ENCODE results near the gene TBC1D19.

DNA sequence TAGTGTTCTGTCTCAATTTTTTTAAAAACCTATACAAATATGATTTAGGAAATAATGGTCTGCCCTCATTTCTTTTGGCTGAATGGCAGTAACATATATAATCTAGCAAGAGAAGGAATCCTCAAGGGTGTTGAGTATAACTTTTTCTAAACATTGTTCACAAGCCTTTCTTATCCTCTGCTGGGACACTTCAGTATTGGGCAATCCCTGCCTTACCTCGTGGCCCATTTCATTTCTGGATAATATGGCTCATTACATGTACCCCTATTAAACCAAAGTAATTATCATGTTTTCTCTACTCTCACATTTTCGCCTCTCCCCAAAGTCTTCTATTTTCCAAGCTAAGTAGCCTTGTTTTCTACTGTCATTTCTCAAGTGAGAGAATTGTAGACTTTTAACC lies 166.0 kb downstream of the TBC1D19 start:
- TF ChIP-seq, protein P1, sequence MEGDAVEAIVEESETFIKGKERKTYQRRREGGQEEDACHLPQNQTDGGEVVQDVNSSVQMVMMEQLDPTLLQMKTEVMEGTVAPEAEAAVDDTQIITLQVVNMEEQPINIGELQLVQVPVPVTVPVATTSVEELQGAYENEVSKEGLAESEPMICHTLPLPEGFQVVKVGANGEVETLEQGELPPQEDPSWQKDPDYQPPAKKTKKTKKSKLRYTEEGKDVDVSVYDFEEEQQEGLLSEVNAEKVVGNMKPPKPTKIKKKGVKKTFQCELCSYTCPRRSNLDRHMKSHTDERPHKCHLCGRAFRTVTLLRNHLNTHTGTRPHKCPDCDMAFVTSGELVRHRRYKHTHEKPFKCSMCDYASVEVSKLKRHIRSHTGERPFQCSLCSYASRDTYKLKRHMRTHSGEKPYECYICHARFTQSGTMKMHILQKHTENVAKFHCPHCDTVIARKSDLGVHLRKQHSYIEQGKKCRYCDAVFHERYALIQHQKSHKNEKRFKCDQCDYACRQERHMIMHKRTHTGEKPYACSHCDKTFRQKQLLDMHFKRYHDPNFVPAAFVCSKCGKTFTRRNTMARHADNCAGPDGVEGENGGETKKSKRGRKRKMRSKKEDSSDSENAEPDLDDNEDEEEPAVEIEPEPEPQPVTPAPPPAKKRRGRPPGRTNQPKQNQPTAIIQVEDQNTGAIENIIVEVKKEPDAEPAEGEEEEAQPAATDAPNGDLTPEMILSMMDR (conservative IDR thresholded peaks at IDR 0.05; ENCODE audit: low read length), result no peak
- no peak for TF ChIP-seq EZH2phosphoT487 (IDR thresholded peaks at IDR 0.05; ENCODE audit: borderline replicate concordance)

Measured in Loucy (cell line).